ENCODE data around the gene ACOT4. TPM values are rescaled to one million over a fixed set of nuclear protein-coding genes. Genes with fewer than 3 reads are reported as not detected.
A peak's percentile ranks its signal among the peaks of the same experiment; 100 is the strongest.

Gene ACOT4
- total RNA-seq, 4 donors from 2014 or later = 1.7 to 6.5 (median 2.4) TPM

GRCh38 chr14:73610687-73611086, 19.0 kb downstream of the ACOT4 start:
- ATAC-seq (ENCODE audit: low FRiP score) (no peak), DNase-seq (ENCODE audit: low spot score) (no peak)
- TF ChIP-seq, protein P1, sequence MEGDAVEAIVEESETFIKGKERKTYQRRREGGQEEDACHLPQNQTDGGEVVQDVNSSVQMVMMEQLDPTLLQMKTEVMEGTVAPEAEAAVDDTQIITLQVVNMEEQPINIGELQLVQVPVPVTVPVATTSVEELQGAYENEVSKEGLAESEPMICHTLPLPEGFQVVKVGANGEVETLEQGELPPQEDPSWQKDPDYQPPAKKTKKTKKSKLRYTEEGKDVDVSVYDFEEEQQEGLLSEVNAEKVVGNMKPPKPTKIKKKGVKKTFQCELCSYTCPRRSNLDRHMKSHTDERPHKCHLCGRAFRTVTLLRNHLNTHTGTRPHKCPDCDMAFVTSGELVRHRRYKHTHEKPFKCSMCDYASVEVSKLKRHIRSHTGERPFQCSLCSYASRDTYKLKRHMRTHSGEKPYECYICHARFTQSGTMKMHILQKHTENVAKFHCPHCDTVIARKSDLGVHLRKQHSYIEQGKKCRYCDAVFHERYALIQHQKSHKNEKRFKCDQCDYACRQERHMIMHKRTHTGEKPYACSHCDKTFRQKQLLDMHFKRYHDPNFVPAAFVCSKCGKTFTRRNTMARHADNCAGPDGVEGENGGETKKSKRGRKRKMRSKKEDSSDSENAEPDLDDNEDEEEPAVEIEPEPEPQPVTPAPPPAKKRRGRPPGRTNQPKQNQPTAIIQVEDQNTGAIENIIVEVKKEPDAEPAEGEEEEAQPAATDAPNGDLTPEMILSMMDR (IDR thresholded peaks at IDR 0.05) = no peak

DNA sequence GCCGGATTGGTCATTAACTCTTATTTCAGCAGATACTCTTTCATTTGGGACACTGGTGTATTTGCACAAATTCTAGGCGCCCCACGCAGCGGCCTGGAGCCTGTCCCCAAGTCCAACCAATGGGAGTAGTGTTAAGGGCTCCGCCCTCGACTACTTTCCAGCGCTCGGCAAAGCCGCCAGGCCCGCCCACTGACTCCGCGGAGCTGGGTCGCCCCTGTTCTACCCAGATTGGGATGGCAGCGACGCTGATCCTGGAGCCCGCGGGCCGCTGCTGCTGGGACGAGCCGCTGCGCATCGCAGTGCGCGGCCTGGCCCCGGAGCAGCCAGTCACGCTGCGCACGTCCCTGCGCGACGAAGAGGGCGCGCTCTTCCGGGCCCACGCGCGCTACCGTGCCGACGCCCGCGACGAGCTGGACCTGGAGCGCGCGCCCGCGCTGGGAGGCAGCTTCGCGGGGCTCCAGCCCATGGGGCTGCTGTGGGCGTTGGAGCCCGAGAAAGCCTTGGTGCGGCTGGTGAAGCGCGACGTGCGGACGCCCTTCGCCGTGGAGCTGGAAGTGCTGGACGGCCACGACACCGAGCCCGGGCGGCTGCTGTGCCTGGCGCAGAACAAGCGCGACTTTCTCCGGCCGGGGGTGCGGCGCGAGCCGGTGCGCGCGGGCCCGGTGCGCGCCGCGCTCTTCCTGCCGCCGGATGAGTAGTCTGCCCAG, 20.8 kb downstream of the ACOT4 start, which contains the start of gene ACOT6:
Gene ACOT6, plus strand, starts transcription at position 179 of the 707 bp plus-strand sequence. Its CDS starts 55 bp downstream, at position 234.
- TF ChIP-seq, protein P1 (IDR thresholded peaks at IDR 0.05) = no peak

DNA sequence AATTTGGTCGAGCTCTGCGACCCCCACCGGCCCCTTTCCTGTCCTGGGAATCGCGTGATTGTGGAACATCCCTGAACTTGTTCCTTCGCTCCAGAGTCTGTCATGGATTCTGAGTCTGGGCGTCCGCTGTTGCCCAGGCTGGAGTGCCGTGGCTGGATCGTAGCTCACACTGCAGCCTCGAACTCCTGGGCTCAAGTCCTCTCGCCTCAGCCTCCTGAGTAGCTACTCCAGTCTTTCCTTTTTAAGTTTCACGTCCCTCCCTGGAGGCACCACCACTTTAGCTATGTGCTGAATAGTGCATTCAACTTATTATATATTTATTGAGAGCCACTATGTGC, 21.3 kb downstream of the ACOT4 start:
- DNase-seq (ENCODE audit: low spot score) = no peak
- TF ChIP-seq, protein P1 (IDR thresholded peaks at IDR 0.05) = no peak
- ATAC-seq (ENCODE audit: low FRiP score) = no peak

More for the DNA sequence above, 20.8 kb downstream of the ACOT4 start, which contains the start of gene ACOT6:
- ATAC-seq (ENCODE audit: low FRiP score) (peak; percentile 90), DNase-seq (ENCODE audit: low spot score) (no peak)

- no peak for DNase-seq (ENCODE audit: low spot score)
- no peak for ATAC-seq (ENCODE audit: low FRiP score)
- TF ChIP-seq, protein P1 (IDR thresholded peaks at IDR 0.05) = no peak
These were observed 21.8 kb downstream of the ACOT4 start for GRCh38 chr14:73613419-73613963.

DNA sequence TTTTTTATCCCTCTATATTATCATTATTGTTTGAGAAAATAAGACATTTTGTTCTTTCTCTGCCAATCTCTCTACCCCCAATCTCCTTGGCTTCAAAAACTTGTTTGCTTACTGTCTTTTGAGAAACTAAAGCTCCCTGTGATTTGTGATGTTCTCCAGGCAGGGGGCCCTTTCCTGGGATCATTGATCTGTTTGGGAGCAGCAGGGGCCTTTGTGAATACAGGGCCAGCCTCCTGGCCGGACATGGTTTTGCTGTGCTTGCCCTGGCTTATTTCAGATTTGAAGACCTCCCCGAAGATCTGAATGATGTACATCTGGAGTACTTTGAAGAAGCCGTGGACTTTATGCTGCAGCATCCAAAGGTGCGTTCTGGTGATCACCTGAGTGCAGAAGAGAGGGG, 25.2 kb downstream of the ACOT4 start:
- ATAC-seq (ENCODE audit: low FRiP score) (no peak), DNase-seq (ENCODE audit: low spot score) (no peak)
- TF ChIP-seq, protein P1 (IDR thresholded peaks at IDR 0.05) = no peak

GRCh38 chr14:73619524-73619923, 27.9 kb downstream of the ACOT4 start:
- ATAC-seq (ENCODE audit: low FRiP score) (no peak), DNase-seq (ENCODE audit: low spot score) (no peak)
- TF ChIP-seq, protein P1 (IDR thresholded peaks at IDR 0.05) = no peak

DNA sequence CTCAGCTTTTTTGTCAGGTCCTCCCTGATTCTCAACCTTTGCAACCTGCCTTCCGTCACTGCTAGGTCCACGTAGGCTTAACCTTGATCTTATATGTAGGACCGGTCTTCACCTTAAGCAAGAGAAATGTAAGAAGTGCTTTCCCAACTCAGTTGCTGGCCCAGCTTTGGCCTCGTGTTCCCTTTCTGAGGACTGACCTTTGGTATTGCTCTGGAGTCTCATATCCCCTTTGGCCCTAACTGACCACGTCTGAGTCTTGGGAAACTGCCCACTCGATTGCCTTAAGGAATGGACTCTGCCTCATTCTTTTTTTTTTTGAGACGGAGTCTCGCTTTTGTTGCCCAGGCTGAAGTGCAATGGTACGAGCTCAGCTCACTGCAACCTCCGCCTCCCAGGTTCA, 28.6 kb downstream of the ACOT4 start:
- TF ChIP-seq, protein P1 (IDR thresholded peaks at IDR 0.05) = no peak
- DNase-seq (ENCODE audit: low spot score) (no peak), ATAC-seq (ENCODE audit: low FRiP score) (no peak)

Data from omental fat pad (tissue), 4 donors.